ENCODE data around the gene RALGPS1. TPM values are rescaled to one million over a fixed set of nuclear protein-coding genes. Genes with fewer than 3 reads are reported as not detected.

Gene RALGPS1
- total RNA-seq, 1 experiment from 2014 or later = 28.5 TPM

GRCh38 chr9:127011772-127012171, 97.2 kb downstream of the RALGPS1 start (continued):
- TF ChIP-seq ATF2 (CRISPR knock-in tag; IDR thresholded peaks at IDR 0.05; ENCODE audit: borderline replicate concordance, low read depth) = no peak
- no peak for TF ChIP-seq ZNF416 (CRISPR knock-in tag; IDR thresholded peaks at IDR 0.05)
- TF ChIP-seq AR (CRISPR knock-in tag; IDR thresholded peaks at IDR 0.05) = no peak
- no peak for TF ChIP-seq CREM (CRISPR knock-in tag; IDR thresholded peaks at IDR 0.05)
- TF ChIP-seq FOXK1 (CRISPR knock-in tag; IDR thresholded peaks at IDR 0.05) = no peak
- no peak for TF ChIP-seq NR1H2 (CRISPR knock-in tag; IDR thresholded peaks at IDR 0.05)

DNA sequence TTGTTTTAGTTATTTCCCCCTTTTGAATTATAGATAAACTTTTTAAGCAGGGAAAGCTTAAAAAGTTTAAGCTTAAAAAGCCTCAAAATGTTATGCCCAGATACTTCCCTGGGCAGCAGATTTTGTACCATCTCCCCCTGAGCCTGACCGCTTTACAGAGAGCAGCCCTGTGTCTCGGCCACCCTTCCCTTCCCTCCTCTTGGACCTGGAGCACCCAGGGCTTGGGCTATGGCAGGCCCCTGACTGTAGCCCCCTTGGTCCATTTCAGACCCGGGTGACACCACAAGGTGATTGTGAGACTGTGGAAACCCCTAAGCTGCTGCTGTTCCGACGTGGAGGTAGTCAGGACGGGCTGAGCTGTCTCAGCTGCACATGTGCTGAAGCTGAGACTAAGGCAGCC, 97.7 kb downstream of the RALGPS1 start:
- no peak for TF ChIP-seq ZNF317 (CRISPR knock-in tag; IDR thresholded peaks at IDR 0.05; ENCODE audit: borderline replicate concordance, low read depth)
- TF ChIP-seq, protein P1, sequence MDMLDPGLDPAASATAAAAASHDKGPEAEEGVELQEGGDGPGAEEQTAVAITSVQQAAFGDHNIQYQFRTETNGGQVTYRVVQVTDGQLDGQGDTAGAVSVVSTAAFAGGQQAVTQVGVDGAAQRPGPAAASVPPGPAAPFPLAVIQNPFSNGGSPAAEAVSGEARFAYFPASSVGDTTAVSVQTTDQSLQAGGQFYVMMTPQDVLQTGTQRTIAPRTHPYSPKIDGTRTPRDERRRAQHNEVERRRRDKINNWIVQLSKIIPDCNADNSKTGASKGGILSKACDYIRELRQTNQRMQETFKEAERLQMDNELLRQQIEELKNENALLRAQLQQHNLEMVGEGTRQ (CRISPR knock-in tag; IDR thresholded peaks at IDR 0.05) = no peak
- TF ChIP-seq NFE2L1 (CRISPR knock-in tag; IDR thresholded peaks at IDR 0.05) = no peak
- no peak for TF ChIP-seq TCF7 (CRISPR knock-in tag; IDR thresholded peaks at IDR 0.05; ENCODE audit: low read depth)
- TF ChIP-seq NR3C1 (CRISPR knock-in tag; conservative IDR thresholded peaks at IDR 0.05; ENCODE audit: low read depth) = no peak
- TF ChIP-seq RORB (CRISPR knock-in tag; IDR thresholded peaks at IDR 0.05) = no peak
- TF ChIP-seq ETV6 (CRISPR knock-in tag; IDR thresholded peaks at IDR 0.05) = no peak
- no peak for TF ChIP-seq ZSCAN18 (CRISPR knock-in tag; IDR thresholded peaks at IDR 0.05)
- no peak for TF ChIP-seq SMAD4 (CRISPR knock-in tag; IDR thresholded peaks at IDR 0.05)
- TF ChIP-seq ZNF416 (CRISPR knock-in tag; IDR thresholded peaks at IDR 0.05) = no peak
- no peak for TF ChIP-seq MYBL2 (CRISPR knock-in tag; IDR thresholded peaks at IDR 0.05)
- Mint-ChIP-seq H3K4me1 (peaks cover 7% of the 10 kb centered on the region), H3K9me3 (no peaks in the 10 kb centered on the region), H3K36me3 (no peaks in the 10 kb centered on the region), H3K27ac (no peak overlapping the region), H3K27me3 (ENCODE audit: low read depth) (no peaks in the 10 kb centered on the region; the same call in 1 of the 2 replicates), H3K4me3 (no peak overlapping the region)
- DNase-seq (ENCODE audit: low spot score) (no peak), ATAC-seq (no peak)
- POLR2A ChIA-PET = no interaction called here
- CTCF ChIA-PET = interaction anchor here (1.1 kb wide), 1 partner anchor 9 kb away, joined by 3 read pairs; no protein-coding TSS in a partner anchor

DNA sequence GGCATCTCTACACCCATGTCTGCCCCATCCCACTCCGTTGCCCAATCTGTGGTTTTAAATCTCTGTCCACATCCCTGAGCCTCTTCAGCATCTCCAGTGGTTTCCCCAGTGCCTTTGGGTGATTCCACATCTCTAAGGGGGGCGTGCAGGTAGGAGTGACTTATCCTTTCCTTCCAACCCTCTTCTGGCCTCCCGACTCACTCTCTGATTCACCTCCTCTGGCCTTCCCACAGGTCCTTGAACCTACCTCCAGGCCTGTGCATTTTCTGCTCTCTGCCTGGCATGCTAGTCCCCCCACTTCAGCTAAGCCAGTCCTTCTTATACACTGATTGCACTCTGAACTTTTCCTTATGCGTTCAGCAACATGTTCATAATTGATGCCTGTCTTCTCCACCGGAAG, 99.0 kb downstream of the RALGPS1 start:
- ATAC-seq (no peak), DNase-seq (ENCODE audit: low spot score) (no peak)
- peaks cover 7% of the 10 kb centered on the region for H3K4me1 Mint-ChIP-seq
- H3K27me3 Mint-ChIP-seq (ENCODE audit: low read depth) = no peaks in the 10 kb centered on the region; the same call in 1 of the 2 replicates
- ChIA-PET POLR2A (no interaction called here), CTCF (interaction anchor here (1.1 kb wide), 1 partner anchor 8 kb away, joined by 3 read pairs; no protein-coding TSS in a partner anchor)
- no peak overlapping the region for H3K4me3 Mint-ChIP-seq
- no peak overlapping the region for H3K27ac Mint-ChIP-seq
- no peaks in the 10 kb centered on the region for H3K36me3 Mint-ChIP-seq
- no peaks in the 10 kb centered on the region for H3K9me3 Mint-ChIP-seq
- no peak for TF ChIP-seq TCF7 (CRISPR knock-in tag; IDR thresholded peaks at IDR 0.05; ENCODE audit: low read depth)
- TF ChIP-seq ZNF138 (CRISPR knock-in tag; conservative IDR thresholded peaks at IDR 0.05) = no peak
- no peak for TF ChIP-seq MXD4 (CRISPR knock-in tag; IDR thresholded peaks at IDR 0.05; ENCODE audit: borderline replicate concordance)
- TF ChIP-seq HMGXB4 (CRISPR knock-in tag; IDR thresholded peaks at IDR 0.05) = no peak
- TF ChIP-seq EMX1 (CRISPR knock-in tag; IDR thresholded peaks at IDR 0.05) = no peak
- TF ChIP-seq RELA (CRISPR knock-in tag; IDR thresholded peaks at IDR 0.05; ENCODE audit: borderline replicate concordance) = no peak
- TF ChIP-seq CREM (CRISPR knock-in tag; IDR thresholded peaks at IDR 0.05) = no peak
- no peak for TF ChIP-seq JAZF1 (CRISPR knock-in tag; IDR thresholded peaks at IDR 0.05)
- no peak for TF ChIP-seq ERG (CRISPR knock-in tag; IDR thresholded peaks at IDR 0.05)
- TF ChIP-seq MAX (CRISPR knock-in tag; IDR thresholded peaks at IDR 0.05) = no peak
- TF ChIP-seq, protein P2, sequence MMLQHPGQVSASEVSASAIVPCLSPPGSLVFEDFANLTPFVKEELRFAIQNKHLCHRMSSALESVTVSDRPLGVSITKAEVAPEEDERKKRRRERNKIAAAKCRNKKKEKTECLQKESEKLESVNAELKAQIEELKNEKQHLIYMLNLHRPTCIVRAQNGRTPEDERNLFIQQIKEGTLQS (CRISPR knock-in tag; conservative IDR thresholded peaks at IDR 0.05) = no peak
- TF ChIP-seq ZNF416 (CRISPR knock-in tag; IDR thresholded peaks at IDR 0.05) = no peak
